ENCODE results near the gene TEX47.

DNA sequence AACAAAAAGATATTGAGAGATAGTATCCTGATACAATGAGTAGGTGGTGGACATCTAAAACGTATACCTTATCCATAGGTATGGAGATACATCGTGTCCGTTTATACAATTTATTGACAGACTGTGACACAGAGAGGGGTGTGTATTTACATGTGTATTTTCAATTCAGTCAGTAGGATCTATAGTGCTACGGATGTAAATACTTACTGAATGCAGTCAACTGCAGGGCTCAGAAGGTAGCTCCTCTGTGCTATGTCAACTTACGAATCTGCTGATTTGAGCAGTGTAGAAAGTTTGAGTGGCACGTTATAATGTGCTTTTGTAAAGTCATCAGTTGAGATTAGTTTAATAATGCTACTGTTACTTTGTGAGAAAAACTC is 35.4 kb downstream of the TEX47 start:
- no peak for TF ChIP-seq POLR2A (IDR thresholded peaks at IDR 0.05)
- TF ChIP-seq, protein P1, sequence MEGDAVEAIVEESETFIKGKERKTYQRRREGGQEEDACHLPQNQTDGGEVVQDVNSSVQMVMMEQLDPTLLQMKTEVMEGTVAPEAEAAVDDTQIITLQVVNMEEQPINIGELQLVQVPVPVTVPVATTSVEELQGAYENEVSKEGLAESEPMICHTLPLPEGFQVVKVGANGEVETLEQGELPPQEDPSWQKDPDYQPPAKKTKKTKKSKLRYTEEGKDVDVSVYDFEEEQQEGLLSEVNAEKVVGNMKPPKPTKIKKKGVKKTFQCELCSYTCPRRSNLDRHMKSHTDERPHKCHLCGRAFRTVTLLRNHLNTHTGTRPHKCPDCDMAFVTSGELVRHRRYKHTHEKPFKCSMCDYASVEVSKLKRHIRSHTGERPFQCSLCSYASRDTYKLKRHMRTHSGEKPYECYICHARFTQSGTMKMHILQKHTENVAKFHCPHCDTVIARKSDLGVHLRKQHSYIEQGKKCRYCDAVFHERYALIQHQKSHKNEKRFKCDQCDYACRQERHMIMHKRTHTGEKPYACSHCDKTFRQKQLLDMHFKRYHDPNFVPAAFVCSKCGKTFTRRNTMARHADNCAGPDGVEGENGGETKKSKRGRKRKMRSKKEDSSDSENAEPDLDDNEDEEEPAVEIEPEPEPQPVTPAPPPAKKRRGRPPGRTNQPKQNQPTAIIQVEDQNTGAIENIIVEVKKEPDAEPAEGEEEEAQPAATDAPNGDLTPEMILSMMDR (IDR thresholded peaks at IDR 0.05), result no peak
